ENCODE measurements around the gene CRELD1. TPM values are rescaled to one million over a fixed set of nuclear protein-coding genes. Genes with fewer than 3 reads are reported as not detected.

CRELD1 gene
- total and polyA plus RNA-seq, 9 of the 15 experiments (the other 6 are each of a cell fraction or from before 2014, with no cell fraction given), result 3.3 to 25.8 (median 16.5) TPM

DNA sequence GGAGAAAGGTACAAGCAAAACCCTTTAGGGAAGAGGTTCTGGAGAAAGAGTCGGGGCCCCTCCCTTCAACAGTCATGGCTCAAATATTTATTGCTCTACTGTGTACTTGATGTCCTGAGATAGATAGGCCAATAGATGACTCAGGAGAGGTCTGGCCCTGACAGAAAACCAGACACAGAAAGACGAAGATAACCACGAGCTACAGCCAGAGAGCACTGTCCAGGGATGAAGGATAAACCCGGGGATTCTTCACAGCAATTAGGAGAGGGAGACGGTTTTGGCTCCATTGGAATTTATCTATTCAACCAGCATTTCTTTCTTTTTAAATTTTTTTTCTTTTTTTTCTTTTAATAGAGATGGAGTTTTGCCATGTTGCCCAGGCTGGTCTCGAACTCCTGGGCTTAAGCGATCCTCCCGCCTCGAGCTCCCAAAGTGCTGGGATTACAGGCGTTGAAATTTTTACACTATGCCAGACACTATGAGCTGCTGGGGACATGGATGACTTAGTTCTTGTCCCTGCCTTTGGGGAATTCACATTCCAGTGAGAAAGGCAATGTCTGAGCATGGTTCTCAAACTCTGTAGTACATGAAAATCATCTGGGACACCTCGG is 49.0 kb upstream of the CRELD1 start (continued):
- TF ChIP-seq HDAC1 (IDR thresholded peaks at IDR 0.05), result no peak
- no peak for TF ChIP-seq DMBX1 (CRISPR knock-in tag; IDR thresholded peaks at IDR 0.05; ENCODE audit: borderline replicate concordance)
- TF ChIP-seq SMAD2 (IDR thresholded peaks at IDR 0.05; ENCODE audit: low read depth, low read length), result no peak
- TF ChIP-seq, protein P1, sequence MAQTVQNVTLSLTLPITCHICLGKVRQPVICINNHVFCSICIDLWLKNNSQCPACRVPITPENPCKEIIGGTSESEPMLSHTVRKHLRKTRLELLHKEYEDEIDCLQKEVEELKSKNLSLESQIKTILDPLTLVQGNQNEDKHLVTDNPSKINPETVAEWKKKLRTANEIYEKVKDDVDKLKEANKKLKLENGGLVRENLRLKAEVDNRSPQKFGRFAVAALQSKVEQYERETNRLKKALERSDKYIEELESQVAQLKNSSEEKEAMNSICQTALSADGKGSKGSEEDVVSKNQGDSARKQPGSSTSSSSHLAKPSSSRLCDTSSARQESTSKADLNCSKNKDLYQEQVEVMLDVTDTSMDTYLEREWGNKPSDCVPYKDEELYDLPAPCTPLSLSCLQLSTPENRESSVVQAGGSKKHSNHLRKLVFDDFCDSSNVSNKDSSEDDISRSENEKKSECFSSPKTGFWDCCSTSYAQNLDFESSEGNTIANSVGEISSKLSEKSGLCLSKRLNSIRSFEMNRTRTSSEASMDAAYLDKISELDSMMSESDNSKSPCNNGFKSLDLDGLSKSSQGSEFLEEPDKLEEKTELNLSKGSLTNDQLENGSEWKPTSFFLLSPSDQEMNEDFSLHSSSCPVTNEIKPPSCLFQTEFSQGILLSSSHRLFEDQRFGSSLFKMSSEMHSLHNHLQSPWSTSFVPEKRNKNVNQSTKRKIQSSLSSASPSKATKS (CRISPR knock-in tag; IDR thresholded peaks at IDR 0.05), result no peak
- TF ChIP-seq SREBF2 (CRISPR knock-in tag; IDR thresholded peaks at IDR 0.05), result no peak
- no peak for TF ChIP-seq BMI1 (IDR thresholded peaks at IDR 0.05; ENCODE audit: low read length)
- TF ChIP-seq HNRNPUL1 (IDR thresholded peaks at IDR 0.05; ENCODE audit: low read length), result no peak
- TF ChIP-seq, protein P2, sequence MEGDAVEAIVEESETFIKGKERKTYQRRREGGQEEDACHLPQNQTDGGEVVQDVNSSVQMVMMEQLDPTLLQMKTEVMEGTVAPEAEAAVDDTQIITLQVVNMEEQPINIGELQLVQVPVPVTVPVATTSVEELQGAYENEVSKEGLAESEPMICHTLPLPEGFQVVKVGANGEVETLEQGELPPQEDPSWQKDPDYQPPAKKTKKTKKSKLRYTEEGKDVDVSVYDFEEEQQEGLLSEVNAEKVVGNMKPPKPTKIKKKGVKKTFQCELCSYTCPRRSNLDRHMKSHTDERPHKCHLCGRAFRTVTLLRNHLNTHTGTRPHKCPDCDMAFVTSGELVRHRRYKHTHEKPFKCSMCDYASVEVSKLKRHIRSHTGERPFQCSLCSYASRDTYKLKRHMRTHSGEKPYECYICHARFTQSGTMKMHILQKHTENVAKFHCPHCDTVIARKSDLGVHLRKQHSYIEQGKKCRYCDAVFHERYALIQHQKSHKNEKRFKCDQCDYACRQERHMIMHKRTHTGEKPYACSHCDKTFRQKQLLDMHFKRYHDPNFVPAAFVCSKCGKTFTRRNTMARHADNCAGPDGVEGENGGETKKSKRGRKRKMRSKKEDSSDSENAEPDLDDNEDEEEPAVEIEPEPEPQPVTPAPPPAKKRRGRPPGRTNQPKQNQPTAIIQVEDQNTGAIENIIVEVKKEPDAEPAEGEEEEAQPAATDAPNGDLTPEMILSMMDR (IDR thresholded peaks at IDR 0.05 in 2 of 3, conservative IDR thresholded peaks at IDR 0.05 in 1 of 3; ENCODE audit: insufficient read depth in 2 of 3, low read depth in 1 of 3, low read length in 3 of 3), result 0 out of 6 replicates have a peak, but pooled peaks of 1 of the 3 experiments have one; percentile 8
- no peak for TF ChIP-seq U2AF2 (optimal IDR thresholded peaks at IDR 0.05; ENCODE audit: low read depth, low read length)
- TF ChIP-seq, protein P3, sequence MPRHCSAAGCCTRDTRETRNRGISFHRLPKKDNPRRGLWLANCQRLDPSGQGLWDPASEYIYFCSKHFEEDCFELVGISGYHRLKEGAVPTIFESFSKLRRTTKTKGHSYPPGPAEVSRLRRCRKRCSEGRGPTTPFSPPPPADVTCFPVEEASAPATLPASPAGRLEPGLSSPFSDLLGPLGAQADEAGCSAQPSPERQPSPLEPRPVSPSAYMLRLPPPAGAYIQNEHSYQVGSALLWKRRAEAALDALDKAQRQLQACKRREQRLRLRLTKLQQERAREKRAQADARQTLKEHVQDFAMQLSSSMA (CRISPR knock-in tag; IDR thresholded peaks at IDR 0.05), result no peak
- TF ChIP-seq RB1 (IDR thresholded peaks at IDR 0.05; ENCODE audit: low read depth), result no peak
- no peak for TF ChIP-seq MED1 (CRISPR knock-in tag; IDR thresholded peaks at IDR 0.05; ENCODE audit: borderline replicate concordance)
- TF ChIP-seq NCOA2 (IDR thresholded peaks at IDR 0.05; ENCODE audit: partially characterized antibody in 2 of 2), result no peak
- no peak for TF ChIP-seq MCM7 (IDR thresholded peaks at IDR 0.05)
- TF ChIP-seq LEF1 (IDR thresholded peaks at IDR 0.05), result peak; percentile 80
- TF ChIP-seq, protein P4, sequence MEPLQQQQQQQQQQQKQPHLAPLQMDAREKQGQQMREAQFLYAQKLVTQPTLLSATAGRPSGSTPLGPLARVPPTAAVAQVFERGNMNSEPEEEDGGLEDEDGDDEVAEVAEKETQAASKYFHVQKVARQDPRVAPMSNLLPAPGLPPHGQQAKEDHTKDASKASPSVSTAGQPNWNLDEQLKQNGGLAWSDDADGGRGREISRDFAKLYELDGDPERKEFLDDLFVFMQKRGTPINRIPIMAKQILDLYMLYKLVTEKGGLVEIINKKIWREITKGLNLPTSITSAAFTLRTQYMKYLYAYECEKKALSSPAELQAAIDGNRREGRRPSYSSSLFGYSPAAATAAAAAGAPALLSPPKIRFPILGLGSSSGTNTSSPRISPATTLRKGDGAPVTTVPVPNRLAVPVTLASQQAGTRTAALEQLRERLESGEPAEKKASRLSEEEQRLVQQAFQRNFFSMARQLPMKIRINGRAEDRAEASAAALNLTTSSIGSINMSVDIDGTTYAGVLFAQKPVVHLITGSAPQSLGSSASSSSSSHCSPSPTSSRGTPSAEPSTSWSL (CRISPR knock-in tag; IDR thresholded peaks at IDR 0.05; ENCODE audit: borderline replicate concordance), result no peak
- peak in 1 of 2 experiments; percentile 20; a peak in 2 of 4 replicates for TF ChIP-seq NRF1 (conservative IDR thresholded peaks at IDR 0.05 in 1 of 2, IDR thresholded peaks at IDR 0.05 in 1 of 2)
- TF ChIP-seq NFATC3 (IDR thresholded peaks at IDR 0.05), result no peak
- no peak for TF ChIP-seq ZNF408 (CRISPR knock-in tag; IDR thresholded peaks at IDR 0.05; ENCODE audit: low read depth)
- TF ChIP-seq, protein P5, sequence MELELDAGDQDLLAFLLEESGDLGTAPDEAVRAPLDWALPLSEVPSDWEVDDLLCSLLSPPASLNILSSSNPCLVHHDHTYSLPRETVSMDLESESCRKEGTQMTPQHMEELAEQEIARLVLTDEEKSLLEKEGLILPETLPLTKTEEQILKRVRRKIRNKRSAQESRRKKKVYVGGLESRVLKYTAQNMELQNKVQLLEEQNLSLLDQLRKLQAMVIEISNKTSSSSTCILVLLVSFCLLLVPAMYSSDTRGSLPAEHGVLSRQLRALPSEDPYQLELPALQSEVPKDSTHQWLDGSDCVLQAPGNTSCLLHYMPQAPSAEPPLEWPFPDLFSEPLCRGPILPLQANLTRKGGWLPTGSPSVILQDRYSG (tag; conservative IDR thresholded peaks at IDR 0.05; ENCODE audit: low read depth), result no peak
- peak in 1 of 2 experiments; percentile 49; a peak in 1 of 4 replicates for TF ChIP-seq ARNT (IDR thresholded peaks at IDR 0.05)
- TF ChIP-seq MAFG (tag; conservative IDR thresholded peaks at IDR 0.05), result peak; percentile 67
